Measurements from ENCODE around the gene DUSP3. TPM values are rescaled to one million over a fixed set of nuclear protein-coding genes. Genes with fewer than 3 reads are reported as not detected.

The DUSP3 gene
- total and polyA plus RNA-seq, 10 of the 15 experiments (the other 5 are each of a cell fraction or from before 2014, with no cell fraction given): 1.5 to 12.1 (median 3.8) TPM

DNA sequence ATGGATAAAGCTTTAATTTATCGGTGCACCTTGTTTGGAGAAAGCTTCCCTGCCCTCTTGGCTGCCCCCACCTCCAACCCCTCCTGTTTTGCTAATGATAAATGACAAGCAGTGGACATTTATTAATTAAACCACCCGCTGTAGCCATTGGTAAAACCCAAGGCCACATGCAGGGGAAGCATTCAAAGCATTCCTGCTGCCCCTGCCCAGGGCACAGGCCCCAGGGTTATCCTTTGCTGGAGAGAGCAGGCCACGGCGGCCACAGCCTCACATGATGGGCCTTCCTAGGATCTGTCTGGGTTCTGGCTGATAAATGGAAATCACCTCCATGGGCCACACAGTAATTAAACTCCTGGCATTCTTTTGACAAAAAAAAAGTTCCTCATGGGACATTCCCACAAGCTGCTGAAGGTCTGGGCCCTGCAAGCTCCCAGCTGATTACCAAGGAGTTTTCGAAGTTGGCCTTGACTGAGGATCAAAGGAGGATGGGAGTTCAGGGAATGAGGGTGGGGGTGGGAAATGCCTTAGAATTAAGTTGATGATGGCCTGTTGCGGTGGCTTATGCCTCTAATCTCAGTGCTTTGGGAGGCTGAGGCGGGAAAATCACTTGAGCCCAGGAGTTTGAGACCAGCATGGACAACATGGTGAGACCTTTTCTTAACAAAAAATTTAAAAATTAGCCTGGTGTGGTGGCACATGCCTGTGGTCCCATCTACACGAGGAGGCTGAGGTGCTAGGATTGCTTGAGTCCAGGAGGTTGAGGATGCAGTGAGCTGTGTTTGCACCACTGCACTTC is 55.7 kb downstream of the DUSP3 start (continued):
- TF ChIP-seq, protein P1, sequence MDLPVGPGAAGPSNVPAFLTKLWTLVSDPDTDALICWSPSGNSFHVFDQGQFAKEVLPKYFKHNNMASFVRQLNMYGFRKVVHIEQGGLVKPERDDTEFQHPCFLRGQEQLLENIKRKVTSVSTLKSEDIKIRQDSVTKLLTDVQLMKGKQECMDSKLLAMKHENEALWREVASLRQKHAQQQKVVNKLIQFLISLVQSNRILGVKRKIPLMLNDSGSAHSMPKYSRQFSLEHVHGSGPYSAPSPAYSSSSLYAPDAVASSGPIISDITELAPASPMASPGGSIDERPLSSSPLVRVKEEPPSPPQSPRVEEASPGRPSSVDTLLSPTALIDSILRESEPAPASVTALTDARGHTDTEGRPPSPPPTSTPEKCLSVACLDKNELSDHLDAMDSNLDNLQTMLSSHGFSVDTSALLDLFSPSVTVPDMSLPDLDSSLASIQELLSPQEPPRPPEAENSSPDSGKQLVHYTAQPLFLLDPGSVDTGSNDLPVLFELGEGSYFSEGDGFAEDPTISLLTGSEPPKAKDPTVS (IDR thresholded peaks at IDR 0.05; ENCODE audit: low read depth, low read length): no peak
- TF ChIP-seq BMI1 (IDR thresholded peaks at IDR 0.05; ENCODE audit: borderline replicate concordance): no peak

GRCh38 chr17:43722269-43722619 is 56.5 kb downstream of the DUSP3 start:
- no TSS peak for BruUV-seq (replicated peaks)
- intact Hi-C loops (cut with micrococcal nuclease; ENCODE audit: unreplicated experiment) (no loop called here), in situ Hi-C loops (cut with MboI) (no loop called here)
- H2AFZ ChIP-seq (ENCODE audit: control insufficient read depth, low read depth, low read length): no peak overlapping the region
- RAD21 ChIA-PET (ENCODE audit: unreplicated experiment): no interaction called here
- WGBS (ENCODE audit: insufficient coverage, insufficient replicate concordance, low lambda C conversion rate, missing lambda C conversion rate): 78% methylated on average over 3 of the region's 3 CpGs
- H3K36me3 ChIP-seq (ENCODE audit: control insufficient read depth in 2 of 2, insufficient read depth in 2 of 2, low read length in 1 of 2): no peaks in the 10 kb centered on the region
- ATAC-seq (no peak), FAIRE-seq (no peak), DNase-seq (ENCODE audit: low read depth, low spot score) (no peak)
- H3K4me2 ChIP-seq (ENCODE audit: control insufficient read depth, insufficient read depth): no peak overlapping the region
- H3K9ac ChIP-seq (ENCODE audit: control insufficient read depth, insufficient read depth, low read length): no peak overlapping the region
- H3K27me3 ChIP-seq (replicated peaks in 1 of 2; ENCODE audit: control insufficient read depth in 2 of 2, insufficient read depth in 2 of 2, low read length in 1 of 2): no peaks in the 10 kb centered on the region; a peak in 1 of 4 replicates
- SMC1A ChIA-PET (ENCODE audit: uncharacterized antibody, unreplicated experiment): no interaction called here
- H3K9me3 ChIP-seq (replicated peaks; ENCODE audit: control insufficient read depth, insufficient read depth, low read length): no peaks in the 10 kb centered on the region
- peaks cover 10% of the 10 kb centered on the region for H3K4me1 ChIP-seq (ENCODE audit: control insufficient read depth, insufficient read depth, low read length)
- no peak overlapping the region for H3K27ac ChIP-seq (ENCODE audit: control insufficient read depth, insufficient read depth)
- TF ChIP-seq YY1 (IDR thresholded peaks at IDR 0.05; ENCODE audit: low read depth, low read length) (no peak), RUNX3 (IDR thresholded peaks at IDR 0.05; ENCODE audit: low read length) (no peak)
- TF ChIP-seq, protein P2, sequence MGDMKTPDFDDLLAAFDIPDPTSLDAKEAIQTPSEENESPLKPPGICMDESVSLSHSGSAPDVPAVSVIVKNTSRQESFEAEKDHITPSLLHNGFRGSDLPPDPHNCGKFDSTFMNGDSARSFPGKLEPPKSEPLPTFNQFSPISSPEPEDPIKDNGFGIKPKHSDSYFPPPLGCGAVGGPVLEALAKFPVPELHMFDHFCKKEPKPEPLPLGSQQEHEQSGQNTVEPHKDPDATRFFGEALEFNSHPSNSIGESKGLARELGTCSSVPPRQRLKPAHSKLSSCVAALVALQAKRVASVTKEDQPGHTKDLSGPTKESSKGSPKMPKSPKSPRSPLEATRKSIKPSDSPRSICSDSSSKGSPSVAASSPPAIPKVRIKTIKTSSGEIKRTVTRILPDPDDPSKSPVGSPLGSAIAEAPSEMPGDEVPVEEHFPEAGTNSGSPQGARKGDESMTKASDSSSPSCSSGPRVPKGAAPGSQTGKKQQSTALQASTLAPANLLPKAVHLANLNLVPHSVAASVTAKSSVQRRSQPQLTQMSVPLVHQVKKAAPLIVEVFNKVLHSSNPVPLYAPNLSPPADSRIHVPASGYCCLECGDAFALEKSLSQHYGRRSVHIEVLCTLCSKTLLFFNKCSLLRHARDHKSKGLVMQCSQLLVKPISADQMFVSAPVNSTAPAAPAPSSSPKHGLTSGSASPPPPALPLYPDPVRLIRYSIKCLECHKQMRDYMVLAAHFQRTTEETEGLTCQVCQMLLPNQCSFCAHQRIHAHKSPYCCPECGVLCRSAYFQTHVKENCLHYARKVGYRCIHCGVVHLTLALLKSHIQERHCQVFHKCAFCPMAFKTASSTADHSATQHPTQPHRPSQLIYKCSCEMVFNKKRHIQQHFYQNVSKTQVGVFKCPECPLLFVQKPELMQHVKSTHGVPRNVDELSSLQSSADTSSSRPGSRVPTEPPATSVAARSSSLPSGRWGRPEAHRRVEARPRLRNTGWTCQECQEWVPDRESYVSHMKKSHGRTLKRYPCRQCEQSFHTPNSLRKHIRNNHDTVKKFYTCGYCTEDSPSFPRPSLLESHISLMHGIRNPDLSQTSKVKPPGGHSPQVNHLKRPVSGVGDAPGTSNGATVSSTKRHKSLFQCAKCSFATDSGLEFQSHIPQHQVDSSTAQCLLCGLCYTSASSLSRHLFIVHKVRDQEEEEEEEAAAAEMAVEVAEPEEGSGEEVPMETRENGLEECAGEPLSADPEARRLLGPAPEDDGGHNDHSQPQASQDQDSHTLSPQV (IDR thresholded peaks at IDR 0.05): no peak
- H3K79me2 ChIP-seq (ENCODE audit: control insufficient read depth, insufficient read depth, low read length): no peaks in the 10 kb centered on the region
- no peak overlapping the region for H3K4me3 ChIP-seq
- POLR2A ChIA-PET: interaction anchor here (1.0 kb wide), 1 partner anchor 9 kb away, joined by 3 read pairs; no protein-coding TSS in a partner anchor
- H4K20me1 ChIP-seq (ENCODE audit: control insufficient read depth, insufficient read depth): no peaks in the 10 kb centered on the region
- CTCF ChIA-PET: interaction anchor here (1.1 to 2.5 kb wide), 2 partner anchors 28 to 145 kb away, joined by 4 to 7 read pairs; no protein-coding TSS in a partner anchor
